Lower leg skin (tissue), 4 donors: Measurements from ENCODE around the gene PPP2R5C. TPM values are rescaled to one million over a fixed set of nuclear protein-coding genes. Genes with fewer than 3 reads are reported as not detected.

Experiments
- DNase-seq, 2 donors: peaks; one replicate each; pipeline ENCODE4 v3.0.0-alpha.2; 2019; ENCODE audit warnings: low spot score in 2 of 2
- H3K4me3 ChIP-seq: fragments of 200-600 bp; sonication (generic); 2 replicates; pipeline ENCODE4 v1.5.1; 2017; ENCODE audit warnings: mild to moderate bottlenecking, low read depth; ENCODE audit not compliant: poor library complexity, severe bottlenecking
- CTCF ChIP-seq, 3 donors: fragments of 450-650 bp; IDR thresholded peaks; one replicate each; pipeline ENCODE4 v1.5.1; 2016; ENCODE audit warnings: antibody characterized with exemption in 3 of 3, mild to moderate bottlenecking in 3 of 3, moderate library complexity in 2 of 3
- POLR2A ChIP-seq, 2 donors: fragments of 450-650 bp; IDR thresholded peaks; one replicate each; pipeline ENCODE4 v1.6.1; 2016 to 2017; ENCODE audit warnings: antibody characterized with exemption in 2 of 2, mild to moderate bottlenecking in 1 of 2, moderate library complexity in 1 of 2
- WGBS, 2 donors: methylation state at CpG; one replicate each; pipeline ENCODE4 v1.1.5; 2018; 5-methylcytosine and 5-hydroxymethylcytosine counted together
- intact Hi-C: fragments of 100-400 bp; cut with DNase I; formaldehyde crosslinking; loops from one replicate; pipeline ENCODE4 v1.15.0; 2023; ENCODE audit warnings: low total_unique reads
- total RNA-seq, 4 donors: library from RNA; depleted of rRNA; stranded (reverse); fragments of >200 nt; gene quantifications; one replicate each; pipeline ENCODE4 v1.1.0, GENCODE V29; 2016

PPP2R5C gene
- total RNA-seq, 4 donors from 2014 or later = 74.6 to 89.9 (median 80.3) TPM

- WGBS, 2 donors = 69 to 70% methylated on average over 3 of the region's 3 CpGs
- H3K4me3 ChIP-seq = no peak overlapping the region
- intact Hi-C loops = no loop called here
- no peak for TF ChIP-seq POLR2A (IDR thresholded peaks at IDR 0.05)
- no peak for TF ChIP-seq CTCF (IDR thresholded peaks at IDR 0.05)
- peak in 1 of 2 donors; percentile 39 for DNase-seq
Measured at GRCh38 chr14:101893759-101894158, 132.2 kb downstream of the PPP2R5C start.

GRCh38 chr14:101894365-101895081, 133.0 kb downstream of the PPP2R5C start:
- no peak for TF ChIP-seq CTCF (IDR thresholded peaks at IDR 0.05)
- TF ChIP-seq POLR2A (IDR thresholded peaks at IDR 0.05) = no peak
- no peak overlapping the region for H3K4me3 ChIP-seq
- WGBS, 2 donors = 83 to 86% methylated on average over 12 of the region's 12 CpGs
- intact Hi-C loops = no loop called here
- DNase-seq = no peak

- WGBS, 2 donors = 93 to 94% methylated on average over 9 of the region's 9 CpGs
- no peak for TF ChIP-seq CTCF (IDR thresholded peaks at IDR 0.05)
- TF ChIP-seq POLR2A (IDR thresholded peaks at IDR 0.05) = no peak
- intact Hi-C loops = no loop called here
- no peak overlapping the region for H3K4me3 ChIP-seq
- DNase-seq = no peak
Measured at GRCh38 chr14:101895256-101895655, 133.7 kb downstream of the PPP2R5C start.

GRCh38 chr14:101897326-101897725, 135.8 kb downstream of the PPP2R5C start:
- DNase-seq = no peak
- no peak overlapping the region for H3K4me3 ChIP-seq
- intact Hi-C loops = no loop called here
- 96 to 97% methylated on average over 9 of the region's 9 CpGs for WGBS, 2 donors
- no peak for TF ChIP-seq POLR2A (IDR thresholded peaks at IDR 0.05)
- no peak for TF ChIP-seq CTCF (IDR thresholded peaks at IDR 0.05)

DNA sequence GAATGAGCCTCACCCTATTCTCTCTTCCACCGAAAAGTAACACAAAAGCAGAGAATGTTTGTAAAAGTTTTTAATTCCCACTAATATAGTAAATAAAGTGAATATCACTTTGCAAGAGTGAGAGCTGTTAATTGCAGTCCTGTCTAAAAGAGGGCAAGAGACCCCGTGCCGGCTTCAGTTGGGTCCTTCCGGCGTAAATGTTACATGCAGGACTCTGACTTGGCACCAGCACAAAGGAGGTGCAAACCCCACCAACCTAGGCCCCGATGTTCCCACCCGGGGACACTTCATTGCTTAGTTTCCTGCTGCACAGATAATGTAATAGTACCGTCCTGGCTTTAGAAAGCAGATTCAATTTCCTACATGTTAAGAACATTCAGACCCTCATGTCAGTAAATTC, 136.9 kb downstream of the PPP2R5C start:
- DNase-seq = no peak
- no peak overlapping the region for H3K4me3 ChIP-seq
- whole genome bisulfite sequencing, 2 donors = 94 to 96% methylated on average over 8 of the region's 8 CpGs
- intact Hi-C loops = no loop called here
- no peak for TF ChIP-seq CTCF (IDR thresholded peaks at IDR 0.05)
- TF ChIP-seq POLR2A (IDR thresholded peaks at IDR 0.05) = no peak

- no peak overlapping the region for H3K4me3 ChIP-seq
- no peak for TF ChIP-seq CTCF (IDR thresholded peaks at IDR 0.05)
- no peak for TF ChIP-seq POLR2A (IDR thresholded peaks at IDR 0.05)
- intact Hi-C loops = no loop called here
- DNase-seq = no peak
- 93 to 98% methylated on average over 11 of the region's 11 CpGs for WGBS, 2 donors
Measured at GRCh38 chr14:101899263-101899662, 137.8 kb downstream of the PPP2R5C start.
